Measurements from ENCODE around the gene DNAH6. TPM values are rescaled to one million over a fixed set of nuclear protein-coding genes. Genes with fewer than 3 reads are reported as not detected.

The DNAH6 gene
- total and polyA plus RNA-seq, 10 of the 15 experiments (the other 5 are each of a cell fraction or from before 2014, with no cell fraction given): 0.07 to 1.0 (median 0.29) TPM

GRCh38 chr2:84703831-84704230, 187.5 kb downstream of the DNAH6 start:
- intact Hi-C loops (cut with micrococcal nuclease; ENCODE audit: unreplicated experiment) (no loop called here), in situ Hi-C loops (cut with MboI) (no loop called here)
- H3K9ac ChIP-seq (ENCODE audit: control insufficient read depth, insufficient read depth, low read length): no peak overlapping the region
- no peaks in the 10 kb centered on the region; the same call in 2 of the 3 replicates for H3K9me3 ChIP-seq (replicated peaks; ENCODE audit: control insufficient read depth, insufficient read depth, low read length)
- BruUV-seq (replicated peaks): no TSS peak
- RAD21 ChIA-PET (ENCODE audit: unreplicated experiment): no interaction called here
- no peak overlapping the region for H3K27ac ChIP-seq (ENCODE audit: control insufficient read depth, insufficient read depth)
- H4K20me1 ChIP-seq (ENCODE audit: control insufficient read depth, insufficient read depth): no peaks in the 10 kb centered on the region
- CTCF ChIA-PET: interaction anchor here (0.6 kb wide), 1 partner anchor 460 kb away, joined by 3 read pairs; no protein-coding TSS in a partner anchor
- no peaks in the 10 kb centered on the region for H3K79me2 ChIP-seq (ENCODE audit: control insufficient read depth, insufficient read depth, low read length)
- ATAC-seq (no peak), FAIRE-seq (no peak), DNase-seq (ENCODE audit: low read depth, low spot score) (no peak)
- H3K4me1 ChIP-seq (ENCODE audit: control insufficient read depth, insufficient read depth, low read length): no peaks in the 10 kb centered on the region
- H3K36me3 ChIP-seq (ENCODE audit: control insufficient read depth in 2 of 2, insufficient read depth in 2 of 2, low read length in 1 of 2): no peaks in the 10 kb centered on the region
- H2AFZ ChIP-seq (ENCODE audit: control insufficient read depth, low read depth, low read length): no peak overlapping the region
- no peak overlapping the region for H3K4me3 ChIP-seq
- POLR2A ChIA-PET: no interaction called here
- no peak overlapping the region for H3K4me2 ChIP-seq (ENCODE audit: control insufficient read depth, insufficient read depth)
- SMC1A ChIA-PET (ENCODE audit: uncharacterized antibody, unreplicated experiment): no interaction called here
- H3K27me3 ChIP-seq (replicated peaks in 1 of 2; ENCODE audit: control insufficient read depth in 2 of 2, insufficient read depth in 2 of 2, low read length in 1 of 2): peaks cover 0 to 1% of the 10 kb centered on the region in 2 experiments; a peak in 1 of 4 replicates
- 39% methylated on average over 2 of the region's 2 CpGs for WGBS (ENCODE audit: insufficient coverage, insufficient replicate concordance, low lambda C conversion rate, missing lambda C conversion rate)
- TF ChIP-seq IKZF2 (IDR thresholded peaks at IDR 0.05) (no peak), CBX5 (IDR thresholded peaks at IDR 0.05; ENCODE audit: low read depth) (no peak), SUZ12 (IDR thresholded peaks at IDR 0.05; ENCODE audit: unreplicated experiment) (no peak), ZNF592 (IDR thresholded peaks at IDR 0.05) (no peak), ZNF24 (IDR thresholded peaks at IDR 0.05) (no peak), ZSCAN29 (IDR thresholded peaks at IDR 0.05) (no peak), CREB1 (IDR thresholded peaks at IDR 0.05; ENCODE audit: low read depth) (no peak), E2F8 (IDR thresholded peaks at IDR 0.05; ENCODE audit: low read depth, partially characterized antibody) (no peak), POLR2AphosphoS5 (IDR thresholded peaks at IDR 0.05; ENCODE audit: low read length) (no peak), NFIC (IDR thresholded peaks at IDR 0.05; ENCODE audit: low read depth, low read length) (no peak), MYB (IDR thresholded peaks at IDR 0.05; ENCODE audit: borderline replicate concordance, low read depth, low read length) (no peak), GABPA (IDR thresholded peaks at IDR 0.05; ENCODE audit: low read depth) (no peak), IRF4 (IDR thresholded peaks at IDR 0.05; ENCODE audit: low read depth, low read length) (no peak), JUNB (IDR thresholded peaks at IDR 0.05) (no peak), USF1 (IDR thresholded peaks at IDR 0.05; ENCODE audit: borderline replicate concordance, extremely low read length, insufficient read depth, low read depth, low read length) (no peak)

All from GM12878 (cell line).